K562 (cell line): ENCODE results near the gene CHRND.

Experiments used
- CXXC5 ChIP-seq: fragments of 250-450 bp; sonication (Bioruptor Pico); IDR thresholded peaks from 2 replicates; pipeline ENCODE4 v1.8.0; 2022; ENCODE audit warnings: inconsistent platforms, mild to moderate bottlenecking, moderate library complexity
- TF ChIP-seq, protein P1 (sequence below): fragments of 250-450 bp; sonication (Bioruptor Pico); IDR thresholded peaks from 2 replicates; pipeline ENCODE4 v1.8.0; 2021; ENCODE audit warnings: moderate library complexity, mild to moderate bottlenecking, inconsistent platforms

DNA sequence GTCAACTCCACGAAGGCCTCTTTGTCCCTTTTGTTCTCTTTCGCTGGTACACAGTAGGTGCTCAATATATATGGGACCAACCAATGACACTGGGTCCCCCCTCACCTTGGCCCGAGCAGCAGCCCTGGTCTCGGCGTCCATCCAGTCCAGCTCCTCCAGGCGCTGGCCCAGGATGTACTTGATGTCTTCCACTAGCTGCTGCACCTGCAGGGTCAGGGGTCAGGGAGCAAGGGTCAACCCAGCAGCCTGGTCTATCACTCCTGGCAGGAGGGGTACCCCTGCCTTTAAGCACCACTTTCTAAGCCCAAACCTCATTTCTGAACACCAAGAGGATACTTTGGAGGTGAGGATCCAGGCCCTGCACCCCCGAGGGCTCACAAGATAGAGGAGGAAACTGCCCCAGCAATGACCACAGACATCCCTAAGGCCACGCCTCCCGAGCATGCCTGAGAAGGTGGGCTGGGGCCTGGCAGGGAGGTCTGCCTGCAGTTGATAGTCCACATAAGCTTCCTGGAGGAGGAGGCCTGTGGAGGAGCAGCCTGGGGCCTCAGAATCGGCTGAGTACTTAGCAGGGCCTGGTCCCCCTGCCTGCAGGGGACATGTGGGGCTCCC is 42.5 kb upstream of the CHRND start:
- TF ChIP-seq, protein P1, sequence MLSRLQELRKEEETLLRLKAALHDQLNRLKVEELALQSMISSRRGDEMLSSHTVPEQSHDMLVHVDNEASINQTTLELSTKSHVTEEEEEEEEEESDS (CRISPR knock-in tag), result no peak
- TF ChIP-seq CXXC5, result no peak
